NCI-H1092 treated with DMSO at 0.1 percent for 48 hours (cell line): ENCODE data around the gene CBY1.
"Not testable (repeated sequence)": the region's sequence is repeated elsewhere in the genome, so short reads cannot be mapped to it uniquely, and the experiment has no call there.

ENCODE experiments used
- DNase-seq: peaks from one replicate; lab custom pipeline; 2025; lab: John Stamatoyannopoulos, UW

The CBY1 gene

DNA sequence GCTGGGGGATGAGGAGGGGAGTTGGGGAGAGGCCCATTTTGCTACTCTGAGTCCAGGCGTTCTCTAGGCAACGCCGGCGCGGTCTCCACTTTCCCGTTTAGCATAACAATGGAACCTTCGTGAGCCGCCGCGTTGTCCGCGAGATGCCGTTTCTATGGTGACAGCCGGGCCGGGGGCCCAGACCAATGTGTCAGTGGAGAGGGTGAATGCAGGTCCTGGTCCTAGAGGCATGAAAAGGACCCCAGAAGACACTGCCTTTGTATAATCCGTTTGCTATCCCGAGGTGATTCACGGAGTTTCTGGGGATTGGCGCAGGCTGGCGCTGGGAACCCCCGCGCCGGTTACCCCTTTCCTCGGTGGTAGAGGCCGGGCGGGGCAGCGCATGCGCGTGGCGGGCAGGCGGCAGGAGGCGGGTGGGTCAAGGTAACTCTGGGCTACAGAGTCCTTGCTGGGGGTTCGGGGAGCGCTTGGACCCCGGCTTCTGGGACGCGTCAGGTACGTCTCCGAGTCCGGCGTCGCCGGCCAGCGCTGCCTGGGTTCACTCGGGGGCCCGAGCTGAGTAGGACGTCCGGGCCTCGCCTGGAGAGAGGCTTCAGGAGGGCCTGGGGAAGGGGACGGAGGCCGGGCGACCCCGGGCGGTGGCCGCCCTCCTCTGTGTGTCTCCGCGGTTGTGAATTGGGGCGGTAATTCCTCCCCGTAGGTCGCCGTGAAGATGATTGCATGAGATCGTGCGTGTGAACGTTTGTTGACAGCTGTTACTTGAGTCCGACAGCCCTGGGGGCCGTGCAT is at the start of gene CBY1, which contains the start of gene FAM227A:
CBY1 (plus strand) TSS at position 383 of the 789 bp plus-strand sequence. CDS start 11,417 bp downstream, outside the sequence.
FAM227A (minus strand) TSS at position 137 of the 789 bp plus-strand sequence. CDS start 6,224 bp downstream, outside the sequence.
- DNase-seq = peak; percentile 92

DNA sequence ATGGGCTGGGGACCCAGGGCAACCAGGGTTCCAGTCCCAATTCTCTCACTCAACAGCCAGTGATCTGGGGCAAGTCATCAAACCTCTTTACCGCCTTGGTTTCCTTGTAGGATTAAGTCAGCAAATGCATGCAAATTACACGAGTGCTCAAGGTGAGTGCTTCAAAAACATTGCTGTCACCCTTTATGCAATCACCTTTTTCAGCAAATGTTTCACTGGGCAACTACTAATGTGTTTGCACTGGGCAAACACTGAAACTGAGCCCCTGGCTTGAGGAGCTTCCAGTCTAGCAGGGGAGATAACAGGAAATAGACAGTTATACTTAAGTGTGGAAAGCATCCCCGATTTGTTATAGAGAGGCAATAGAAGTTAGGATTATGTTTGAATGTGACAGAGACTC is 48.8 kb upstream of the CBY1 start:
- no peak for DNase-seq

- DNase-seq = no peak
These were observed 47.3 kb upstream of the CBY1 start for GRCh38 chr22:38608992-38609750.

GRCh38 chr22:38610234-38610633 is 46.2 kb upstream of the CBY1 start:
- no peak for DNase-seq

DNA sequence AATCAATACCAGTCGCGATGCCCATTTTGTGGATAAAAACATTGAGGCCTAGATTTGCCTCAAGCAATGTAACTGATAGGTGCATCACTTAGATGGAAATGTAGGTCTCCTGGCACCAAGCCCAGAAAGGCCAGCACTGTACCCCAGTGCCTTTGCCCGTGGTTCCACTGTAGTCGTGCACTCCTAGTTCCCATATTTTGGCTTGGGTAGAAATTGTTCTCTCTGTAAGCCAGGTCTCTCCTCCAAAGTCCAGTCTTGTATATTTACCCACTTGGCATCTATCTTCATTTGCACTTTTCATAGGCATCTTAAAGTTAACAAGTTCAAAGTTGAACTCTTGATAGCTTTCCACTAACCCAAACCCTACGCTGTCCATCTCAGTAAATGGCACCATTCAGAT is 44.9 kb upstream of the CBY1 start:
- DNase-seq = no peak

DNA sequence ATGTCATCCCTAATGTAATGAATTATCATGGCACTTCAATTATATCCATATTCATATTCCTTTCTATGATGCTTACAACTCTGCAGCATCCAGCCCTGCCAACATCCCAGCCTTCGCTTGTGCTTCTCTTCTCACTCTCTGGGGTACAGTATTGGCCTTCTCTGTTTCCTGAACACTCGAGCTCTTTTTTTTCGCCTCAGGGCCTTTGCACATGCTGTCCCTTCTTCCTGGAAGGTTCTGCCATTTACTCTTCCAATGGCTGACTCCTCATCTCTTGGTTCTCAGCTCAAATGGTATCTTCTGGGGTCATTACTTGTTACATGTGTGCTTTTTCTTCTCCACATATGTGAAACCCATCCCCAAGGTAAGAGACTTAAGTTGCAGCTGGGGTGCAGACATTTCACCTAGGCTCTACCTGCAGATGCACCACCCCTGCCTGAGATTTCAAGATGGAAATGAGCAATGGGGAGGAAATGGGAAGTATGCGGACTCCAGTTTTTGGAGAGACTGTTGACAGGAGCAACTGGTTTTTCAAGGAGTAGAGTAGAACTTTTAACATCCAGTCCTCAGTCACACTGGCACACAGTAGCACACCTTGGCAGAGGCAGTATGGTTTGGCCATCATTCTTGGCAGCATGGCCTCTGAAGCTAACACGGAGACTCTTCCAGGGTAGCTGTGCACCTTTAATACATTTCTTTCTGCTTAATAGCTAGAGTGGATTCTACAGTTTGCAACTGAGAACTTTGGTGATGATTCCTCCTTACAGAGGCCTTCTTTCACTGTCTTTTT is 44.0 kb upstream of the CBY1 start:
- DNase-seq = no peak

- no peak for DNase-seq
These were observed 42.9 kb upstream of the CBY1 start for GRCh38 chr22:38613588-38613987.

DNA sequence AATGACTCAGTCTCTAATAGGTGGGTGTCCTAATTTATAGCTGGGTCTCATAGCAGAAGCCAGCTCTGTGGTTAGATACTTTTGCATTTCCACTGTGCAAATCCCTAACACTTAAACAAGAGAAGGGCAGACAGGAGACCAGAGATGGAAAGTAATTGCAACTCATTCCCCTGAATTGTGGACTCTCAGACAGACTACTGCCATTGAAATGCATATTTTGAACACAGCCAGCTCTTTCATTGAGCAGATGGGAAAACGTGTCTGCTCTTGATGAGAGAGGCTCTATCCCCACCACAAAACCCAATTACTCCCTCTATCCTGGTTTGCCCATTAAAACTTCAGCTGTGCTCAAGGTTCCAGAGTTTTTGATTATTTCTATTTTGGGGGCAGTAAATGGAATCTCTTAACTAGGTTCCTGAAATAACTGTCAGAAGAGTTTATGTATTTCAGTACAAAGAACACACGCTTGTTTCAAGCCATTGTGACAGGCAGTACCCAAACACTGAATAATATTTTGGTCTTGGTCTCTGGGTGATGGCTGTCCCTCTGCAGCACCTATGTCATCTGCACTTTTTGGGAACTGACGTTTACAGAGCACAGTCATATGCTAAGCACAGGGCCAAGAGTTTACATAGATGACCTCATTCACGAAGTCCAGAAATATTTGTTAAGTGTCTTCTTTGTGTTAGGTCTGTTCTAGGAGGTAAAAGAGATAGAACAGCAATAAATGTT is 41.9 kb upstream of the CBY1 start:
- DNase-seq = no peak

- DNase-seq = not testable (repeated sequence)
These were observed 41.4 kb upstream of the CBY1 start for GRCh38 chr22:38615064-38615405.

- DNase-seq = no peak
These were observed 38.2 kb upstream of the CBY1 start for GRCh38 chr22:38618258-38618657.

GRCh38 chr22:38618682-38619081 is 37.8 kb upstream of the CBY1 start:
- no peak for DNase-seq

DNA sequence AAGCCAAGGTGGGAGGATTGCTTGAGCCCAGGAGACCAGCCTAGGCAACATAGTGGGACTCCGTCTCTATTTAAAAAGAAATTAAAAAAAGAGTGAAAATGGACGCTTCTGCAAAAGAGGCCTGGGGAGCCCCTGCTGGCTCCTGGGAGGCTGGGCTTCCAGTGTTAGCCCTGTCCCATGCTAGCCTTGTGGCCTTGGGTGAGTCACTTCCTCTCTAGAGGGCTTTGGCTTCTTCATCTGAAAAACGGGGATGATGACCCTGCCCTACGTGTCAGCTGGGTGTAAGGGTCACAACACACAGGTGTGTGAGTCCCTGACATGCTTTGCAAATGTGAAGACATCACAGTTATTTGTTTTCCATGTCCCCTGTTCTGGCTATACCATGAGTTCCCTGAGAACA is 33.1 kb upstream of the CBY1 start:
- no peak for DNase-seq

DNA sequence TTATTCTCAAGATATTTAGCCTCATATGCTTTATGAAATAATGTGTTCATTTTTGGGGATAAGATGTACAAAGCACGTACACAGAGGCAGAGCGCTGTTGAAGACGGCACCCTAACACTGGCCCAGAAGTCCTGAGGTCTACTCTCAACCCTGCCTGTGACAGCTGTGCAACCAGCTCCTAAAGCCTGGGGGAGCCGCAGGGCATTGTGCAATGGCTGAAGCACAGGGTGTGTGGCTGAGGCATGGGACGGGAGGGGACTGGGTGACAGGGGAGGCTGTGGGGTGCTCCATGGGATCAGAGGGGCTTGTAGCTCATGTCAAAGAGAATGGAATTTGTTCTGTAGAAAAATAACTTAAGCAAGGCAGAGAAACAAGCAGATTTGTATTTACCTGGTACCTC is 28.0 kb upstream of the CBY1 start:
- no peak for DNase-seq

- DNase-seq = no peak
These were observed 27.3 kb upstream of the CBY1 start for GRCh38 chr22:38629108-38629507.

DNA sequence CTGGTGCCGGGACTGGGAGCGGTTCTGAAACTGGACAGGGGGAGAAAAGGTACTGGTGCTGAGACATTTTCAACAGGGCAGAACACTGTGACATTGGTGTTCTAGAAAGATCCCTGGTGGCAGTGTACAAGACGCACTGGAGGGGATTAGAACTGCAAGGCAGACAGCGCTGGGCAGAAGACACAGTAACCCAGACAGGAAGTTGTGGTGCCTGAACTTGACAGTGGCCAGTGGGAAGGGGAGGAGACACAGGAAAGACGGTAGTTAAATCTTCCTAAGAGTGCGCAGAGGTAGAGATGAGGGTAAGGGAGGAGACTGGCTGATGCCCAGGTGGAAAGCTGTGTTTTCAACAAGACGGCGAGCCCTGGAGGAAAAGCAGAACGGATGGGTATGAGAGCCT is 24.7 kb upstream of the CBY1 start:
- DNase-seq = no peak

DNA sequence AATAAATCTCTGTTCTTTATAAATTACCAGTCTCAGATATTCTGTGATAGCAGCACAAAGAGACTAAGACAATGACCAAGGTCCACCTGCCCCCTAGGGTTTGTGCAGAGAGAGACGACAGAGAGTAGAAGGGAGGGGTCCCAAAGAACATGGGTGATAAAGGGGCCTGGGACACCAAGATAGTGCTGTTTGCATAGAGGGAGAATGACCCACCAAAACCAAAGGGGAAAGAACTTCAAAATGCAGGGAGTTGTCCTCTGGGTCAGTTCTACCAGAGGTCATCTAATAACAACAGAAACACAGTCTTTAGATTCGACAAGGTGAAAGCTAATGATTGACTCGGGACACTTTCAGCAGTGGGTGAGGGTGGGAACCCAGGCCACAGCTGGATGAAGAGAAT is 23.9 kb upstream of the CBY1 start:
- DNase-seq = no peak

- no peak for DNase-seq
These were observed 18.2 kb upstream of the CBY1 start for GRCh38 chr22:38638216-38638615.

GRCh38 chr22:38638728-38639127 is 17.7 kb upstream of the CBY1 start:
- DNase-seq = no peak

DNA sequence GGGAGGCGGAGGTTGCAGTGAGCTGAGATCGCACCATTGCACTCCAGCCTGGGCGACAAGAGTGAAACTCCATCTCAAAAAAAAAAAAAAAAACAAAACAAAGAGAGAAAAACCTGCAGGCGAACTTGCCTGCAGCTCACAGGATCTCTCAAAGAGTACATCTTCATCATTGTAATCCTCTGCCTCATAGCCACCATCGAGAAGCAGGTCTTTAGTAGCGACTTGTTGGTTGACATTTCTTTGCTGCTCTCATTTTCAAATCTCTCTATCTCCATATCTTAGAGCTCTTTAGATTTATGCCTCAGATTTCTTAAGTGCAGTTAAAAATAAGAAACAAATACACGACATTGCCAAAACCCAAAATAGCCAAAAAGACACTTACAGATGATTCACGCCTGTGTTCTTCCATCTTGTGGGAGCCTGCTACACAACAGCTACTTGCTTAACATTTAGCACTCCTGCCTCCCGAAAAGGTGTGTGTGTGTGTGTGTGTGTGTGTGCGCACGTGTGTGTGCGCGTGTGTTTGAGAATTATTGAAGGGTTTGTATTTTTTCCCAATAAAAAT is 14.9 kb upstream of the CBY1 start:
- DNase-seq = no peak

- not testable (repeated sequence) for DNase-seq
These were observed 12.2 kb upstream of the CBY1 start for GRCh38 chr22:38644245-38644644.

DNA sequence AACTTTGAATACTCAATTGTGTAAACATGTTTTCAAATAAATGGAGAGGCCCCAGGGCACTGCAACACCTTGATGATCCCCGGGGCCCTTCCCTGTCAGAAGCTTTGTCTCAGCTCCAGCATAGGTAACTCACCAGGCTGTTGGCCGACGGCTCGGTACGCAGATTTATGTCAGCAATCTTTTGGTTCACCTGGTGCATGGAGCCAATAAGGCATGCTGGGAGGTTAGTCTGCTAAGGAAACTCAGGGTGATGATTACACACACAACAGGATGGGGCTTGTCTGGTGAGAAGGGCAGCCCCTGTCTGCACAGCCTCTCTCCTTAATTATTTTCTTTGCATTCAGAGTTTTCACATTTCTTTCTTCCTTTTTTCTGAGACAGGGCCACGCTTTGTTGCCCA is 11.0 kb upstream of the CBY1 start:
- DNase-seq = no peak
